ENCODE data around the gene FGF14. TPM values are rescaled to one million over a fixed set of nuclear protein-coding genes. Genes with fewer than 3 reads are reported as not detected.

Gene FGF14
- total RNA-seq, 4 donors from 2014 or later: 0.08 to 1.4 (median 0.22) TPM

- Histone ChIP-seq H3K4me1 (no peaks in the 10 kb centered on the region), H3K9me3 (no peaks in the 10 kb centered on the region), H3K36me3 (no peaks in the 10 kb centered on the region), H3K27ac (no peak overlapping the region), H3K27me3 (no peaks in the 10 kb centered on the region), H3K4me3 (no peak overlapping the region)
- TF ChIP-seq POLR2AphosphoS5 (IDR thresholded peaks at IDR 0.05): no peak
- no peak for TF ChIP-seq EP300 (IDR thresholded peaks at IDR 0.05)
- TF ChIP-seq CTCF (IDR thresholded peaks at IDR 0.05): no peak
- DNase-seq (ENCODE audit: low spot score in 2 of 2): no peak
These were observed 617.5 kb downstream of the FGF14 start for GRCh38 chr13:101784313-101784712.

- H3K4me1 ChIP-seq: no peaks in the 10 kb centered on the region
- no peaks in the 10 kb centered on the region for H3K9me3 ChIP-seq
- H3K27me3 ChIP-seq: no peaks in the 10 kb centered on the region
- no peaks in the 10 kb centered on the region for H3K36me3 ChIP-seq
- no peak for DNase-seq (ENCODE audit: low spot score in 2 of 2)
- TF ChIP-seq POLR2A (IDR thresholded peaks at IDR 0.05): no peak
- TF ChIP-seq POLR2AphosphoS5 (IDR thresholded peaks at IDR 0.05): no peak
- no peak for TF ChIP-seq CTCF (IDR thresholded peaks at IDR 0.05)
- no peak for TF ChIP-seq EP300 (IDR thresholded peaks at IDR 0.05)
- no peak overlapping the region for H3K4me3 ChIP-seq
- no peak overlapping the region for H3K27ac ChIP-seq
These were observed 618.3 kb downstream of the FGF14 start for GRCh38 chr13:101783554-101783953.

DNA sequence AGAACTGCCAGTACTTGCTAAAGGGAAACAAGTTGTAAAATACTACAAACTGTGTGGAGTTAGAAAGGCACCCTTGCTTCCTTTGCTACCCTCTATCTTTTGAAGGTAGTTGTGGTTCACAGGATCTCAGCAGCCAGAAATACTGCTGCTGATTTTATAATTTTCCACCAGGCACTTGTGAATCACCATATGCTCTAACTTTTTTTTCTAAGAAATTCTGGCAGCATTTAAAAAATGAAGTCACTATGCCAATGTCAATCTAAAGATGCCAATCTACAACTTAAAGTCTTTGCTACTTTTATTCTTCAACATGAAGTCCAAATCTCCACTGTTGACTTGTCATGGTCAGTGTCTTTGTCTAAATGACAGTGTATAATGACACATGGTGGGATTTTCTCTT lies 621.6 kb downstream of the FGF14 start:
- Histone ChIP-seq H3K4me3 (no peak overlapping the region), H3K4me1 (no peaks in the 10 kb centered on the region), H3K9me3 (no peaks in the 10 kb centered on the region), H3K27me3 (no peaks in the 10 kb centered on the region), H3K27ac (no peak overlapping the region), H3K36me3 (no peaks in the 10 kb centered on the region)
- TF ChIP-seq CTCF (IDR thresholded peaks at IDR 0.05): no peak
- no peak for TF ChIP-seq POLR2AphosphoS5 (IDR thresholded peaks at IDR 0.05)
- TF ChIP-seq EP300 (IDR thresholded peaks at IDR 0.05): no peak
- TF ChIP-seq POLR2A (IDR thresholded peaks at IDR 0.05): no peak
- DNase-seq (ENCODE audit: low spot score in 2 of 2): no peak

- Histone ChIP-seq H3K9me3 (no peaks in the 10 kb centered on the region), H3K36me3 (no peaks in the 10 kb centered on the region), H3K27me3 (no peaks in the 10 kb centered on the region), H3K4me1 (no peaks in the 10 kb centered on the region), H3K4me3 (no peak overlapping the region), H3K27ac (no peak overlapping the region)
- no peak for TF ChIP-seq CTCF (IDR thresholded peaks at IDR 0.05)
- TF ChIP-seq POLR2A (IDR thresholded peaks at IDR 0.05): no peak
- no peak for TF ChIP-seq EP300 (IDR thresholded peaks at IDR 0.05)
- TF ChIP-seq POLR2AphosphoS5 (IDR thresholded peaks at IDR 0.05): no peak
- DNase-seq (ENCODE audit: low spot score in 2 of 2): no peak
- WGBS: 77% methylated on average over 4 of the region's 4 CpGs
These were observed 622.7 kb downstream of the FGF14 start for GRCh38 chr13:101779147-101779546.

- H3K4me3 ChIP-seq: no peak overlapping the region
- H3K9me3 ChIP-seq: no peaks in the 10 kb centered on the region
- no peaks in the 10 kb centered on the region for H3K27me3 ChIP-seq
- TF ChIP-seq POLR2AphosphoS5 (IDR thresholded peaks at IDR 0.05) (no peak), EP300 (IDR thresholded peaks at IDR 0.05) (no peak), POLR2A (IDR thresholded peaks at IDR 0.05) (no peak), CTCF (IDR thresholded peaks at IDR 0.05) (no peak)
- H3K27ac ChIP-seq: no peak overlapping the region
- H3K4me1 ChIP-seq: no peaks in the 10 kb centered on the region
- H3K36me3 ChIP-seq: no peaks in the 10 kb centered on the region
- no peak for DNase-seq (ENCODE audit: low spot score in 2 of 2)
- WGBS: 74% methylated on average over 1 of the region's 1 CpG
These were observed 626.6 kb downstream of the FGF14 start for GRCh38 chr13:101775267-101775666.
